IMR-90 (cell line): ENCODE results near the gene TRPC4AP. TPM values are rescaled to one million over a fixed set of nuclear protein-coding genes. Genes with fewer than 3 reads are reported as not detected.
A peak's percentile ranks its signal among the peaks of the same experiment; 100 is the strongest.

Experiments
- ATAC-seq: fragments of 200-7000 bp; cut with Tn5 transposase; 2 replicates; pipeline ENCODE4 v1.9.1; 2020; ENCODE audit warnings: low read depth, mild to moderate bottlenecking, moderate library complexity
- BruUV-seq: library from RNA; stranded (reverse); fragments of 400-500 nt; replicated peaks from 2 replicates; lab custom pipeline; 2021; lab: Mats Ljungman, UMichigan
- CTCF ChIA-PET: fragments of 300-600 bp; formaldehyde crosslinking; extraction: SDS; loops from one replicate; lab custom pipeline; 2021; ENCODE audit warnings: antibody characterized with exemption; lab: Yijun Ruan, JAX
- POLR2A ChIA-PET: fragments of 300-600 bp; sonication (Branson Sonifier 250); formaldehyde crosslinking; loops from one replicate; lab custom pipeline; 2022; ENCODE audit warnings: antibody characterized with exemption; ENCODE audit not compliant: unreplicated experiment; lab: Charles Lee
- DNase-seq: peaks from one replicate; pipeline ENCODE4 v3.0.0; 2013
- H2AFZ ChIP-seq: replicated peaks from 2 replicates; pipeline ENCODE3; 2013; ENCODE audit warnings: low read length, mild to moderate bottlenecking; ENCODE audit not compliant: poor library complexity
- H2AK5ac ChIP-seq: 2 replicates; pipeline ENCODE4 v1.6.1; 2013; ENCODE audit warnings: low read depth, low read length, inconsistent platforms
- H2AK9ac ChIP-seq: replicated peaks from 2 replicates; pipeline ENCODE3; 2013; ENCODE audit warnings: mild to moderate bottlenecking, low read depth, low read length, moderate library complexity; ENCODE audit not compliant: poor library complexity
- H2BK120ac ChIP-seq: 2 replicates; pipeline ENCODE4 v1.6.1; 2013; ENCODE audit warnings: low read depth, low read length, inconsistent platforms
- H2BK15ac ChIP-seq: 3 replicates; pipeline ENCODE4 v1.6.1; 2013; ENCODE audit warnings: low read depth, low read length, inconsistent platforms
- H2BK20ac ChIP-seq: 2 replicates; pipeline ENCODE4 v1.6.1; 2013; ENCODE audit warnings: low read depth, mild to moderate bottlenecking, inconsistent platforms, low read length, moderate library complexity
- H2BK5ac ChIP-seq: 2 replicates; pipeline ENCODE4 v1.6.1; 2013; ENCODE audit warnings: mild to moderate bottlenecking, low read depth, low read length, inconsistent platforms; ENCODE audit not compliant: poor library complexity, severe bottlenecking
- H3K14ac ChIP-seq: replicated peaks from 2 replicates; pipeline ENCODE4 v1.6.1; 2013; ENCODE audit warnings: low read depth, low read length, inconsistent platforms
- H3K18ac ChIP-seq: 2 replicates; pipeline ENCODE4 v1.6.1; 2013; ENCODE audit warnings: low read depth, low read length, control low read depth
- H3K23ac ChIP-seq: 2 replicates; pipeline ENCODE4 v1.6.1; 2013; ENCODE audit warnings: low read depth, low read length, inconsistent platforms
- H3K27ac ChIP-seq: 2 replicates; pipeline ENCODE4 v1.5.1; 2013; ENCODE audit warnings: mild to moderate bottlenecking, control low read depth, low read length; ENCODE audit not compliant: insufficient read depth
- H3K27me3 ChIP-seq: 2 replicates; pipeline ENCODE4 v1.6.1; 2013; ENCODE audit warnings: low read length; ENCODE audit not compliant: control insufficient read depth, insufficient read depth
- H3K36me3 ChIP-seq: 2 replicates; pipeline ENCODE4 v1.6.1; 2013; ENCODE audit warnings: low read length, mixed read lengths; ENCODE audit not compliant: control insufficient read depth, insufficient read depth
- H3K4ac ChIP-seq: 2 replicates; pipeline ENCODE4 v1.6.1; 2013; ENCODE audit warnings: low read depth, low read length, inconsistent platforms
- H3K4me1 ChIP-seq: 2 replicates; pipeline ENCODE4 v1.6.1; 2013; ENCODE audit warnings: low read length, mixed read lengths; ENCODE audit not compliant: control insufficient read depth, insufficient read depth
- H3K4me2 ChIP-seq: 2 replicates; pipeline ENCODE4 v1.6.1; 2013; ENCODE audit warnings: low read depth, mild to moderate bottlenecking, control low read depth, low read length, moderate library complexity
- H3K4me3 ChIP-seq: 2 replicates; pipeline ENCODE4 v1.5.1; 2013; ENCODE audit warnings: low read depth, mild to moderate bottlenecking, control low read depth, low read length, moderate library complexity; ENCODE audit not compliant: insufficient read depth
- H3K56ac ChIP-seq: 2 replicates; pipeline ENCODE4 v1.6.1; 2013; ENCODE audit warnings: low read length, inconsistent platforms; ENCODE audit not compliant: insufficient read depth; ENCODE audit errors: extremely low read depth
- H3K79me1 ChIP-seq, 2 experiments: 2 replicates each; pipeline ENCODE4 v1.6.1; 2013; ENCODE audit warnings: low read length in 2 of 2, inconsistent platforms in 1 of 2, low read depth in 1 of 2
- H3K9ac ChIP-seq: 2 replicates; pipeline ENCODE4 v1.6.1; 2013; ENCODE audit warnings: low read depth, low read length, control low read depth
- H3K9me1 ChIP-seq: 2 replicates; pipeline ENCODE4 v1.6.1; 2013; ENCODE audit warnings: low read length, inconsistent platforms; ENCODE audit not compliant: insufficient read depth
- H3K9me3 ChIP-seq: 2 replicates; pipeline ENCODE4 v1.6.1; 2013; ENCODE audit warnings: low read length; ENCODE audit not compliant: control insufficient read depth, insufficient read depth
- H4K20me1 ChIP-seq: 2 replicates; pipeline ENCODE4 v1.6.1; 2013; ENCODE audit warnings: low read length, inconsistent platforms; ENCODE audit not compliant: insufficient read depth
- H4K5ac ChIP-seq: 2 replicates; pipeline ENCODE4 v1.6.1; 2013; ENCODE audit warnings: mild to moderate bottlenecking, low read depth, low read length, control low read depth
- H4K8ac ChIP-seq, 2 experiments: 2 replicates each; pipeline ENCODE4 v1.6.1; 2013; ENCODE audit warnings: low read depth in 2 of 2, low read length in 2 of 2, control low read depth in 1 of 2, inconsistent platforms in 1 of 2
- H4K91ac ChIP-seq: 2 replicates; pipeline ENCODE4 v1.6.1; 2013; ENCODE audit warnings: low read depth, low read length, inconsistent platforms; ENCODE audit not compliant: insufficient read depth
- BHLHE40 ChIP-seq: fragments of 150-350 bp; IDR thresholded peaks from 2 replicates; pipeline ENCODE4 v1.6.1; 2016; ENCODE audit warnings: mild to moderate bottlenecking, low read depth, low read length
- CEBPB ChIP-seq: IDR thresholded peaks from 2 replicates; pipeline ENCODE4 v1.6.1; 2012; ENCODE audit warnings: low read depth, low read length, improper control_type of control experiment
- FOS ChIP-seq: fragments of 150-350 bp; IDR thresholded peaks from 2 replicates; pipeline ENCODE4 v1.6.1; 2016; ENCODE audit warnings: low read depth, low read length
- RAD21 ChIP-seq: IDR thresholded peaks from 2 replicates; pipeline ENCODE4 v1.6.1; 2012; ENCODE audit warnings: low read length, improper control_type of control experiment
- RFX5 ChIP-seq: IDR thresholded peaks from 2 replicates; pipeline ENCODE4 v1.8.0; 2012; ENCODE audit warnings: low read depth, mild to moderate bottlenecking, low read length, moderate library complexity
- USF2 ChIP-seq: fragments of 150-350 bp; IDR thresholded peaks from 2 replicates; pipeline ENCODE4 v1.6.1; 2017; ENCODE audit warnings: mild to moderate bottlenecking, antibody characterized with exemption, low read length, low read depth
- WGBS, 2 experiments: methylation state at CpG; one replicate each; pipeline versions ENCODE4 v1.1.5 to v1.1.7; 2013; ENCODE audit warnings: missing lambda C conversion rate in 2 of 2; ENCODE audit not compliant: insufficient read length in 1 of 2; ENCODE audit errors: extremely low coverage in 2 of 2; 5-methylcytosine and 5-hydroxymethylcytosine counted together
- dilution Hi-C: fragments of 300-500 bp; cut with HindIII; formaldehyde crosslinking; loops from one replicate; pipeline ENCODE4 v1.14.3; 2018; ENCODE audit warnings: low sequenced_read_pairs; ENCODE audit not compliant: unreplicated experiment
- in situ Hi-C: fragments of 300-500 bp; cut with MboI; formaldehyde crosslinking; loops from 3 replicates; pipeline ENCODE4 v1.14.3; 2019; ENCODE audit warnings: low sequenced_read_pairs, inconsistent platforms, mixed read lengths
- intact Hi-C: fragments of 100-400 bp; cut with micrococcal nuclease; formaldehyde crosslinking; loops from 2 replicates; pipeline ENCODE4 v1.10.0; 2022
- polyA plus RNA-seq, 3 experiments: library from polyadenylated mRNA; depleted of rRNA; stranded (reverse); fragments of >200 nt; gene quantifications; 2 replicates each; pipeline ENCODE4 v1.2.3, GENCODE V29; 2012; ENCODE audit warnings: low replicate concordance in 1 of 3
- total RNA-seq: library from RNA; depleted of rRNA; stranded (reverse); fragments of >200 nt; gene quantifications from 2 replicates; pipeline ENCODE4 v1.2.3, GENCODE V29; 2012
- TF ChIP-seq, protein P1 (sequence below): fragments of 150-350 bp; IDR thresholded peaks from 2 replicates; pipeline ENCODE4 v1.6.1; 2016; ENCODE audit warnings: low read depth, mild to moderate bottlenecking, low read length, moderate library complexity, borderline replicate concordance

TRPC4AP gene
- total and polyA plus RNA-seq, 2 of the 4 experiments (the other 2 are of a cell fraction), result 41.0 to 81.0 TPM

DNA sequence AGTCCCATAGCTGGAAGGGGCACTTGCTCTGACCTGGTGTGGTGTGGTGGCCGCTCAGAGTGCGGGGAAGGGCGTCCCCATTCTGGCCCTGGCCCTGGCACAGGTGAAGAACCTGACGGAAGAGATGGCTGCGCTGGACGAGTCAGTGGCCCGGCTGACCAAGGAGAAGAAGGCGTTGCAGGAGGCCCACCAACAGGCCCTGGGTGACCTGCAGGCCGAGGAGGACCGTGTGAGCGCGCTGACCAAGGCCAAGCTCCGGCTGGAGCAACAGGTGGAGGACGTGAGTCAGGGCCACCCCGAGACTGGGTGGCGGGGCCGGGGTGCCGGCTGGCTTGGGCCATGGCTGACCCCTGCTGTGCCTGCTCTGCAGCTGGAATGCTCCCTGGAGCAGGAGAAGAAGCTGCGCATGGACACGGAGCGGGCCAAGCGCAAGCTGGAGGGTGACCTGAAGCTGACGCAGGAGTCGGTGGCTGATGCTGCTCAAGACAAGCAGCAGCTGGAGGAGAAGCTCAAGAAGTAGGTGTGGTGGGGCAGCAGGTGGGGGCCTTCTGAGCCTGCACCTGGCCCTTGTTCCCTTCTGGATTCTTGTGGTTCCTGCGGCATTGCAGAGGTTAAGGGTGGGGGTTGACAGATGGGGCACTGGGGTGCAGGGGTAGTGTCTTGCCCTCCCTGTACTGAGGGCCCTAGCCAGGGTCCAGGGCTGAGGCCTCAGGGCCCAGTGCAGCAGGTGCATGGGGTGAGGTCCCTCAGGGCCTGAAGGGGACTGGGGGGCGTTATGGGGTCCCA, 96.2 kb downstream of the TRPC4AP start:
- BruUV-seq, result no TSS peak
- Histone ChIP-seq H3K9me3 (no peaks in the 10 kb centered on the region), H3K23ac (no peak overlapping the region), H4K5ac (no peak overlapping the region), H3K18ac (no peak overlapping the region), H2AFZ (no peak overlapping the region), H3K4me3 (no peak overlapping the region), H3K14ac (no peak overlapping the region), H2BK5ac (no peak overlapping the region), H2BK120ac (no peak overlapping the region), H2BK15ac (no peak overlapping the region), H2AK5ac (no peak overlapping the region), H2BK20ac (no peak overlapping the region), H2AK9ac (peak overlapping the region; percentile 3), H4K8ac (no peak overlapping the region), H3K4me2 (no peak overlapping the region), H3K27me3 (no peaks in the 10 kb centered on the region), H3K27ac (no peak overlapping the region), H3K79me1 (peaks cover 0 to 14% of the 10 kb centered on the region in 2 experiments; a peak in 3 of 4 replicates), H3K56ac (no peak overlapping the region), H3K36me3 (peaks cover 72% of the 10 kb centered on the region), H4K20me1 (peaks cover 30% of the 10 kb centered on the region), H3K9ac (no peak overlapping the region), H3K9me1 (peaks cover 2% of the 10 kb centered on the region; the same call in 1 of the 2 replicates), H3K4me1 (no peaks in the 10 kb centered on the region), H4K91ac (no peak overlapping the region), H3K4ac (no peak overlapping the region)
- intact Hi-C loops (no loop called here), dilution Hi-C loops (no loop called here), in situ Hi-C loops (no loop called here)
- CTCF ChIA-PET, result no interaction called here
- POLR2A ChIA-PET, result interaction anchor here (0.5 kb wide), 1 partner anchor 106 kb away, joined by 3 read pairs; no protein-coding TSS in a partner anchor
- TF ChIP-seq RAD21 (no peak), RFX5 (no peak), BHLHE40 (no peak), CEBPB (no peak), FOS (no peak), USF2 (no peak)
- TF ChIP-seq, protein P1, sequence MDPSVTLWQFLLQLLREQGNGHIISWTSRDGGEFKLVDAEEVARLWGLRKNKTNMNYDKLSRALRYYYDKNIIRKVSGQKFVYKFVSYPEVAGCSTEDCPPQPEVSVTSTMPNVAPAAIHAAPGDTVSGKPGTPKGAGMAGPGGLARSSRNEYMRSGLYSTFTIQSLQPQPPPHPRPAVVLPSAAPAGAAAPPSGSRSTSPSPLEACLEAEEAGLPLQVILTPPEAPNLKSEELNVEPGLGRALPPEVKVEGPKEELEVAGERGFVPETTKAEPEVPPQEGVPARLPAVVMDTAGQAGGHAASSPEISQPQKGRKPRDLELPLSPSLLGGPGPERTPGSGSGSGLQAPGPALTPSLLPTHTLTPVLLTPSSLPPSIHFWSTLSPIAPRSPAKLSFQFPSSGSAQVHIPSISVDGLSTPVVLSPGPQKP, result no peak
- no peak for DNase-seq
- WGBS, 2 experiments, result 96% methylated on average over 22 of the region's 26 CpGs; no CpG with 5 or more reads in 1 of the 2 experiments
- no peak for ATAC-seq
